Esophagus (tissue), 2 donors: ENCODE results near the gene AFTPH. TPM values are rescaled to one million over a fixed set of nuclear protein-coding genes. Genes with fewer than 3 reads are reported as not detected.

Source experiments
- H3K27ac ChIP-seq, 2 donors: one replicate each; pipeline ENCODE4 v1.5.1; 2013; ENCODE audit warnings: low read depth in 2 of 2, mild to moderate bottlenecking in 2 of 2, inconsistent platforms in 1 of 2, low read length in 1 of 2, moderate library complexity in 1 of 2
- H3K27me3 ChIP-seq, 2 donors: one replicate each; pipeline ENCODE4 v1.6.1; 2013; ENCODE audit warnings: low read length in 2 of 2, control low read depth in 1 of 2, mild to moderate bottlenecking in 1 of 2; ENCODE audit not compliant: insufficient read depth in 2 of 2, control insufficient read depth in 1 of 2
- H3K36me3 ChIP-seq, 2 donors: one replicate each; pipeline ENCODE4 v1.6.1; 2013; ENCODE audit warnings: low read length in 1 of 2; ENCODE audit not compliant: control insufficient read depth in 2 of 2, insufficient read depth in 2 of 2
- H3K4me1 ChIP-seq, 2 donors: one replicate each; pipeline ENCODE4 v1.6.1; 2013; ENCODE audit warnings: low read length in 1 of 2; ENCODE audit not compliant: control insufficient read depth in 2 of 2, insufficient read depth in 2 of 2
- H3K4me3 ChIP-seq, 2 donors: one replicate each; pipeline ENCODE4 v1.5.1; 2013; ENCODE audit warnings: low read length in 2 of 2, mild to moderate bottlenecking in 2 of 2, low read depth in 1 of 2, moderate library complexity in 1 of 2
- H3K9me3 ChIP-seq, 2 donors: one replicate each; pipeline ENCODE4 v1.6.1; 2013; ENCODE audit warnings: mild to moderate bottlenecking in 2 of 2, low read depth in 1 of 2, low read length in 1 of 2, moderate library complexity in 1 of 2; ENCODE audit not compliant: control insufficient read depth in 2 of 2, insufficient read depth in 1 of 2
- WGBS, 2 donors: extraction: QIAGEN DNeasy Blood & Tissue Kit; methylation state at CpG; one replicate each; pipeline ENCODE4 v1.1.7; 2013; 5-methylcytosine and 5-hydroxymethylcytosine counted together
- polyA plus RNA-seq, 2 donors: library from polyadenylated mRNA; stranded (reverse); fragments of 200-250 nt; gene quantifications; one replicate each; pipeline ENCODE4 v1.2.3, GENCODE V29; 2013
- donor health status: healthy with polysubstance abuse.
- donor health status: Bipolar disorder and iron deficiency.

Gene AFTPH
- polyA plus RNA-seq, 2 donors: 23.1 to 29.2 TPM

DNA sequence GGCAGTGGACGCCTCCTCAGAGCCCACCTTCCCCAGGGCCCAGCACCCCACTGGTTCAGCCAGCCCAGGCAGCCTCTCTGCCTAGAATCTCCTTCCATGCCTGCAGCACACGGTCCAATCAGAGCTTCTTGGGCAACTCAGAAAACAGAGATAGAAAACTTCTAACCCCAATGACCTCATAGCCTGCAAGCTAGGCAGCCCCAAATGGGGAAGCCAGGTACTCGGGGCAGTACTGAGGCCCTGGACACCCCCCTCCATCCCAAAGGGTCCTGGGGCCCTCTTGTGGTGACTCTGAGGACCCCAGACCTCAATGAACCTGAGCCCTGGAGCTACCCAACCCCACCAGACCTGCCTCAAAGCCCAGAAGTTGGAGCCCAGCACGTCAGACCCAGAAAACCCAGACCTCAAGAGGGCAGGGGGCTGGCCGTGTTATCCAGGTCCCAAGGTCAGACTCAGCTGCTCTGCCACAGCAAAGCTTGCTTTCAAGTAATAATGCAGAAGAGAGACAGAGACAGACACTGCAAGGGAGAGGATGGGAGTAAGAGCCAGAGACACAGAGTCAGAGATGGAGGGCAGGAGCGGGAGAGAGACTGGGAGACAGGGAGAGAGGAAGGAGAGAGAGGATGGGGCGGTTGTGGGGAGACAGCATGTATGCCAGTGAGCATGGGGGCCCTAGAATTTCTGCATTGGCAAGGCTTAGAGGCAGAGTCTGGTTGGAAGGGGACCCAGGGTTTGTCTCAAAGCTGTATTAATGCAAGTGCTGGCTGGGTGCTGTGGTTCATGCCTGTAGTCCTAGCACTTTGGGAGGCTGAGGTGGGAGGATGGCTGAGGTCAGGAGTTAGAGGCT, 101.4 kb downstream of the AFTPH start:
- H3K36me3 ChIP-seq: peaks cover 0 to under 1% of the 10 kb centered on the region in 2 donors
- H3K9me3 ChIP-seq: no peaks in the 10 kb centered on the region
- peaks cover 2 to 6% of the 10 kb centered on the region in 2 donors for H3K4me1 ChIP-seq
- H3K27me3 ChIP-seq: no peaks in the 10 kb centered on the region
- no peak overlapping the region for H3K27ac ChIP-seq
- WGBS, 2 donors: 91 to 92% methylated on average over 7 of the region's 7 CpGs
- H3K4me3 ChIP-seq: no peak overlapping the region

DNA sequence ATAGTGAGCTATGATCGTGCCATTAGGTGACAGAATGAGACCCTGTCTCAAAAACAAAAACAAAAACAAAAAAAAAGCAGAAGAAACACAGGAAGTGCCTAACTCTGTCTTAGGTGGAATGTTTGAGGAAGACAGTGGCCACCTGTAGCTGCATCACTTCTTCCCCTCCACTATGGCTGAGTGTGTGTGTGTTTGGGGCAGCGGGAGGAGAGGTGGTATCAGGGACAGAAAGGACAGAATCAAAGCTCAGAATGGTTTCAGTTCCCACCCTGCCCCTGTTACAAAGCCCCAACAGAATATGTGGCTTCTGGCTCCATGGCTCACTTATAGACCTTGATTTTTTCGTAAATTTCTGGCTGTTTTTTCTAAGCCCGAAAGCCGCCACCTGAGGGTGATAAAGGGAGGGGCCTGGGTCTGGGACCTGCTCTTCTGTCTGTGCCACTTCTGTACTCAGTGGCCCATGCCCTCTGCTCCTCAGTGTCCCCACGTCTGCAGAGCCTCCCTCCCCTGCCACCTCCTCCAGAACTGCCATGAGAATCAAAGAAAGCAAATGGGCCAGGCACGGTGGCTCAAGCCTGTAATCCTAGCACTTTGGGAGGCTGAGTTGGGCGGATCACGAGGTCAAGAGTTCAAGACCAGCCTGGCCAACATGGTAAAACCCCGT, 102.2 kb downstream of the AFTPH start:
- H3K4me3 ChIP-seq: no peak overlapping the region
- no peaks in the 10 kb centered on the region for H3K27me3 ChIP-seq
- 79 to 82% methylated on average over 10 of the region's 10 CpGs for whole genome bisulfite sequencing, 2 donors
- H3K36me3 ChIP-seq: peaks cover 0 to 6% of the 10 kb centered on the region in 2 donors
- no peaks in the 10 kb centered on the region for H3K9me3 ChIP-seq
- no peak overlapping the region for H3K27ac ChIP-seq
- peaks cover 5 to 6% of the 10 kb centered on the region in 2 donors for H3K4me1 ChIP-seq

DNA sequence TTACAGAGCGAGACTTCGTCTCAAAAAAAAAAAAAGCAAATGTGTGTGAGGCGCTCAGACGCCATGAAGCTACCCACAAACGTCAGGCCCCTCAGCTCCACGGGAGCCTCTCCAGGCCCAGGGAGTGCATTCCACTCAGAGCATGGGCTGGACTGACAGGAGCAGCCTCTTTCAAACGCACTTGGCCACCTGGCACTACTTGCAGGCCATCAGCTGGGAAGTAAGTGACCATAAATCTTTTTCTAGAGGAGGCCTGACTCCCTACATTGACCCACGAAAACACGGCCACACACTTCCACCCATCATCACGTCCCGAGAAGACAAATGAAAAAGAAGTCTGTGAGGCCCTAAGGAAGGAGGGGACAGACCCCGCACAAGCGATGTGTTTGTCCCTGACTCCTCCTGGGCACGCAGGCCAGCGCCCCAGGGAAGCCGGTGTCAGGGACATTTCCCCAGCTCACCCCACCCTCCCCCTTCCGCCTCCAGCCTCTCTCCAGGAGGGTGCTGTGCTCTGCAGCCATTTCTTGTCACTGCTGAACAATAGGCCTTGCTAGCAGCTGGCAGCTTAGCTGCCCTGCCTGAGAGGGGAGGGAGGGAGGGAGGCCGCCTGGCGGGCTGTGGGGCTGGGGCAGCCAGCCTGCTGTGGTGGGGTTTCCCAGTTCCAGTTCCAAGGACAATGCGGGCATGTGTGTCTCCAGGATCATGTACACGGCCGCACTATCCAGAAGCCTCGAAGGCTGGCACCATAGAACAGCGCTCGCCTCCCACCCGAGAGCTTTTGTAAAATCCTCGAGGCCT, 103.0 kb downstream of the AFTPH start:
- peaks cover 5 to 6% of the 10 kb centered on the region in 2 donors for H3K4me1 ChIP-seq
- no peaks in the 10 kb centered on the region for H3K27me3 ChIP-seq
- WGBS, 2 donors: 59 to 61% methylated on average over 27 of the region's 27 CpGs
- no peak overlapping the region for H3K4me3 ChIP-seq
- H3K9me3 ChIP-seq: no peaks in the 10 kb centered on the region
- peak overlapping the region in 1 of 2 donors; percentile 5 for H3K27ac ChIP-seq
- peaks cover 0 to 6% of the 10 kb centered on the region in 2 donors for H3K36me3 ChIP-seq

DNA sequence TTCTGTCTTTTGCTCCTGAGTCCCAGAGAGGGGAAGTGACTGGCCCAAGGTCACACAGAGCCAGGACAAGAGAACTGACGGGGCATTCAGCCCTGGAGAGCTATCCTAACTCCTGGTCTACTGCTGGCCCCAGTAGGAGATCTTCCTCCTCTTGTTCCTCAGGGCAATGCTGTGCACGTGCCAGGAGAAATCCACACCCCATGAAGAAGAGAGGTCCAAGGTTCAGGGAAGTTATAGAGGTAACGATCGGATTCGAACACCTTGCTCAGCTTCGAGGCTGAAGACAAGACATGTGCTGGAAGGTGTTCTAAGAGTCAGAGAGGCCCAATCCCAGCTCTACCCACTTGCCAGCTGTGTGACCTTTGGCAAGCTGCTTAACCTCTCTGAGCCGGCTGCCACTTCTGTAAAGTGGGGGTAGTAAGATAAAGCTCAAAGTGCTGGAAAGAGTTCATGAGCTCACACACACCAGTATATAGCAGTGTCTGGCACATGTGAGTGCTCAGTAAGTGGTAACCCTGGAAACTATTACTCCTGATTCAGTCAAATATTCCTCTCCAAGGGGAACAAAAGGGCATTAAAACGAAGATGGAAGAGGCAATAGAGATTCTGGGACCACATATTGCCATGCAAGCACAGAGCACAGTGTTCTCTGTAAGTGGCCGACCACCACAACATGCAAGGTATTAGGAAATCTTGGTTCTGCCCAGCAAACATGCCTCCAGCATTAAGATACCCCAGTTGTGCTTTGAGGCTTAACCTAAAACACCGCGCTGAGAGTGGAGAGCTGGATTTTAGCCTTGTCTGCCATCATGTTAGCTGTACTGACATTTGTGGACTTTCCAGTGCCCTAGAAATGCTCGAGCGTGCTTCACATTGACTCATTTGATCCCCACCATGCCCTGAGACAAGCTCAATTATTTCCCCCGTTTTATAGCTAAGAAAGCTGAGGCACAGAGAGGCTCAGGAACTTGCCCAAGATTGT, 104.0 kb downstream of the AFTPH start:
- Histone ChIP-seq H3K27ac (peak overlapping the region; percentile 12 to 17), H3K9me3 (no peaks in the 10 kb centered on the region), H3K36me3 (peaks cover 0 to 6% of the 10 kb centered on the region in 2 donors), H3K27me3 (no peaks in the 10 kb centered on the region), H3K4me1 (peaks cover 5 to 8% of the 10 kb centered on the region in 2 donors), H3K4me3 (no peak overlapping the region)
- 64 to 70% methylated on average over 14 of the region's 14 CpGs for WGBS, 2 donors

DNA sequence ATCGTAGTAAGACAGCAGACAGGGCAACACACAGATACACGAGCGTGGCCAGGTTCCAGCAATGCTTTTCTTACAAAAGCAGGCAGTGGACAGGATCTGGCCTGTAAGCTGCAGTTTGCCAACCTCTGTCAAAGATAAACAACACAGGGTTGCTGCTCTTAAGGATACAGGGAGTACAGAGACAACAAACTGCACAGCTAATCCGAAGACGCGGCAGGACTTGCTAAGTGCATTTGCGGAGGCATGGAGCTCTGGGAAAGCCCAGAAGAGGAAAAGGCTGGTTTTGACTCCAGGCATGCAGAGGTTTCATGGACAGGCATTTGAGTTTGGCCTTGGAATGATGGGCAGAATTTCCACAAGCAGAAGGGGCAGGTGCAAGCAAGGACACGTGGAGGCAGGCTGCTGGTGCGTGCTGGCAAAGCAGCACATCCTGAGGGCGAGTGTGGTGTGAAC, 105.2 kb downstream of the AFTPH start:
- H3K27ac ChIP-seq: peak overlapping the region in 1 of 2 donors; percentile 35
- peaks cover 5 to 8% of the 10 kb centered on the region in 2 donors for H3K4me1 ChIP-seq
- H3K4me3 ChIP-seq: no peak overlapping the region
- peaks cover 0 to 7% of the 10 kb centered on the region in 2 donors for H3K36me3 ChIP-seq
- H3K27me3 ChIP-seq: no peaks in the 10 kb centered on the region
- no peaks in the 10 kb centered on the region for H3K9me3 ChIP-seq
- WGBS, 2 donors: 47 to 51% methylated on average over 10 of the region's 10 CpGs

DNA sequence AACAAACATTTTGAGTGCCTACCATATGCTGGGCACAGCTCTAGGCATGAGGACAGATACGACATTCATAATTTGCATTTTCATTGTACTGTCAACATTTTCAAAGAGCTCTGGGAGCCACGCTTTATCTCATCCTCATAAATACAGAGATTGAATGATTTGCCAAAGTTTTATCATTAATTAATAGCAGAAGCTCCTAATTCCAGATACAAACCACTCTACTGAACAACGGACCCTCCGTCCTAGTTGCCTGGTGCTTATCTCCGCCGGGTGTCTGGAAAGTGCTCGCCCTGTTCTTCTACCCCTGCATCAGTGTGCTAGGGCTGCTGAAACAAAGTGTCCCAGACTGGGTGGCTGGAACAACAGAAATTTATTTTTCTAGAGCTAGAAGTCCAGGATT, 105.7 kb downstream of the AFTPH start:
- 82 to 86% methylated on average over 7 of the region's 7 CpGs for WGBS, 2 donors
- H3K27ac ChIP-seq: peak overlapping the region in 1 of 2 donors; percentile 6
- H3K27me3 ChIP-seq: no peaks in the 10 kb centered on the region
- H3K36me3 ChIP-seq: peaks cover 0 to 8% of the 10 kb centered on the region in 2 donors
- peaks cover 5 to 8% of the 10 kb centered on the region in 2 donors for H3K4me1 ChIP-seq
- H3K9me3 ChIP-seq: no peaks in the 10 kb centered on the region
- H3K4me3 ChIP-seq: no peak overlapping the region

DNA sequence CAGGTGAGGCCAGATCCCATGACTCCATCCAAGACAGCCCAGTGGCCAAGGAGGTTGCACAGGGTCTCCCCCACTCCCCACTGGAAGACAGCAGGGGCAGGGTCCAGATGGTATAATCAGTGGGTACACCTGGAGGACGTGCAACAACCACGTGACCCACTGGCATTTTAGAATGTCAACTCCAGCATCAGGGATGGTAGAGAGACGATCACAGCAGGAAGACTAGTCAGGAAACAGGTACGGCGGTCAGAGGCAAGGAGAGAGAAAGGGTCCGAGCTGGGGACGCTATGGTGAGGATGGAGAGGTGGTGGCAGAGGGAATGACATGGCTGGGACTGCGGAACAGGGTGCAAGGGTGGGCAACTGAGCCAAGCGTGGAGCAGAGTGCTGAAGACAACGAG, 106.6 kb downstream of the AFTPH start:
- Histone ChIP-seq H3K27me3 (no peaks in the 10 kb centered on the region), H3K4me1 (peaks cover 5 to 8% of the 10 kb centered on the region in 2 donors), H3K27ac (no peak overlapping the region), H3K4me3 (no peak overlapping the region), H3K36me3 (peaks cover under 1 to 10% of the 10 kb centered on the region in 2 donors), H3K9me3 (no peaks in the 10 kb centered on the region)
- 91 to 92% methylated on average over 10 of the region's 10 CpGs for WGBS, 2 donors

DNA sequence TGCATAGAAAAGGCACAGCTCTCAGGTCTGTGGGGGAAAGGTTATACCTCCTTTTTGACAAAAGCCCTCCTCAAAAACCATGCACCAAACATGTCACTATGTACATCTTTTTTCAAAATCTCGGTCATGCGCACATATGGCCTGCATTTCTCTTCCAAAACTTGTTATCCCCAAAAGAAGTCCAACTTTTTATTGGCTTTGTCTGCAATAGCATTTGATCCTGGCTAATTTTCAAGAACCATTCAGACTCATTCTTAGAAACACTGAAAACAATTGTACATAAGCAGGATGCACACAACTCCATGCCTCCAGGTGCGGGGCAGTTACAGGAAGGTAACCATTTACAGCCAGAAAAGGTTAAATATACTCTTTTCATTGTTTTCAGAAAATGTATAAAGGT, 107.6 kb downstream of the AFTPH start:
- H3K4me3 ChIP-seq: no peak overlapping the region
- peaks cover 6 to 17% of the 10 kb centered on the region in 2 donors for H3K36me3 ChIP-seq
- peaks cover 5 to 11% of the 10 kb centered on the region in 2 donors for H3K4me1 ChIP-seq
- no peak overlapping the region for H3K27ac ChIP-seq
- no peaks in the 10 kb centered on the region for H3K27me3 ChIP-seq
- H3K9me3 ChIP-seq: no peaks in the 10 kb centered on the region
- 78 to 82% methylated on average over 3 of the region's 3 CpGs for WGBS, 2 donors
